Left kidney (tissue), 2 donors: ENCODE results near the gene GRM3. TPM values are rescaled to one million over a fixed set of nuclear protein-coding genes. Genes with fewer than 3 reads are reported as not detected.

Experiments used
- DNase-seq: peaks from one replicate; pipeline ENCODE4 v3.0.0-alpha.2; 2013
- polyA plus RNA-seq: library from polyadenylated mRNA; unstranded; fragments of 120-200 nt; gene quantifications from one replicate; pipeline ENCODE4 v1.2.1, GENCODE V29; 2013; ENCODE audit not compliant: insufficient read length

Gene GRM3
- polyA plus RNA-seq, 1 donor = 0.13 TPM

DNA sequence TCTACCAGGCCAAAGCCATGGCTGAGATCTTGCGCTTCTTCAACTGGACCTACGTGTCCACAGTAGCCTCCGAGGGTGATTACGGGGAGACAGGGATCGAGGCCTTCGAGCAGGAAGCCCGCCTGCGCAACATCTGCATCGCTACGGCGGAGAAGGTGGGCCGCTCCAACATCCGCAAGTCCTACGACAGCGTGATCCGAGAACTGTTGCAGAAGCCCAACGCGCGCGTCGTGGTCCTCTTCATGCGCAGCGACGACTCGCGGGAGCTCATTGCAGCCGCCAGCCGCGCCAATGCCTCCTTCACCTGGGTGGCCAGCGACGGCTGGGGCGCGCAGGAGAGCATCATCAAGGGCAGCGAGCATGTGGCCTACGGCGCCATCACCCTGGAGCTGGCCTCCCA lies 142.7 kb downstream of the GRM3 start:
- DNase-seq = no peak

DNA sequence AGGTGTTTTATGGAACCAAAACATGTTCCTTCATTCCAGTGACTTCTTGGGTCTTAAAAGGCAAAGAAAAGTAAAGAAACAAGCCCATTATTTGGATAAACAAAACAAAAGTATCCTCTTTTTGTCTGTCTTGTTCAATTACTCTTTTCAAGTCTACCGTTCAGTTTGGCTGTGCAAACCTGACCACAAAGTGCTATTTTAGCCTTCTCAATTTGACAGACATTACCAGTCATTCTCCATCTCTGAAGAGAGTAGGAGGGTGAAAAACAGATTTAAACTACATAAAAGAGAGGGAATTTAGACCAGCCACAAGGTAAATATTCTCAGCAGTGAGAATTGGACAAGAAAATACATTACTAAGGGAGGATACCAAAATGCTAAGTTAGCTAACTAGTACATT lies 145.2 kb downstream of the GRM3 start:
- no peak for DNase-seq

DNA sequence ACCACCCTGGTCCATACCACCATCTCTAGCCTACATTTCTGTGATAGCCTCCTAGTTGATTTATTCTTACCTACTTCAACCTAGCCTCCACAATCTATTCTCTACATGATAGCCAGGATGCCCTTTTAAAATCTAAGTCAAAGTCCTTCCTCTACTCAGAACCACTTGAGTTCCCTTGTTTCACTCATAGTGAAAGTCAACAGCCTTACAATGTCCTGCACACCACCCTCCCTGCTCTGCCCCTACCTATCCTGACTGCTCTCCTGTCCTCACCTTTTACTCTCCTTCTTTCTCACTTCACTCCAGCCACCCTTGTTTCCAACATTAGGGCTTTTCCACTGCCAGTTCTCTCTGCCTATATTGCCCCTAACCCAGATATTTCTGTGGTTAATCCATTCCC lies 146.7 kb downstream of the GRM3 start:
- no peak for DNase-seq

DNA sequence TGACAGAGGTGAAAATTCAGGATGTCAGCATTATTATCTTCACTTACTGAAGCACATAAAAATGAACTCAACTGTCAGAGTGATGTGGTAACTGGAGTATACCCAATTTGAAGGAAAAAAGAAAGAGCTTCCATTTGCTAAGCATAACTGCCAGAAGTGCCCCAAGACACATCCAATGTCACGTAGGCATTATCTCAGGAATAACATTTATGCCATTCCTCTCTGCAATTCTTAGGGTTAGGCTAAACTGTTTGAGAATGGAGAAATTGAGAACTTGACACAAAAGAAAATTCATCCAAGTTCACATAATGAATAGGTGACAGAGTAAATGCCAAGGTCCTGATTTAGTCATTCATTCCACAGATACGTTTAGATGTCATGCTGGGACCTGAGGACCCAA lies 148.6 kb downstream of the GRM3 start:
- no peak for DNase-seq

DNA sequence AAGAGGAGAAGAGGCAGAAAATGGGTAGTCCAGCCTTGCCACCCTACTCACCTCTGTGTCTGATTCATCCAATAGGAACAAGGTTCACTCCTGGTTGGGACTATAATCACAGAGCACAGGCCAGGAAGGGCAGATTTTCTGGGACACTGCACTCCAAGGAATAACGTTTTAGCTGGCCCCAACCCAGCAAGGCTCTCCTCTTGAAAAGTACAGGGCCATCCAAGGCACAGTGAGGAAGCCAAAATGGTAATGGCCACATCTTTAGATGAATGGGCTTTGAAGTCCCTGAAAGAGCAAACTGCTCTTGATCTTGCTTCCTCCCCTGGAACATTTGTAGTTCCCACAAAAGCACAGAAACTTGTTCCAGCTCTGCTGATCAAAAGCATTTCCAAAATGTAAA lies 149.4 kb downstream of the GRM3 start:
- DNase-seq = no peak

DNA sequence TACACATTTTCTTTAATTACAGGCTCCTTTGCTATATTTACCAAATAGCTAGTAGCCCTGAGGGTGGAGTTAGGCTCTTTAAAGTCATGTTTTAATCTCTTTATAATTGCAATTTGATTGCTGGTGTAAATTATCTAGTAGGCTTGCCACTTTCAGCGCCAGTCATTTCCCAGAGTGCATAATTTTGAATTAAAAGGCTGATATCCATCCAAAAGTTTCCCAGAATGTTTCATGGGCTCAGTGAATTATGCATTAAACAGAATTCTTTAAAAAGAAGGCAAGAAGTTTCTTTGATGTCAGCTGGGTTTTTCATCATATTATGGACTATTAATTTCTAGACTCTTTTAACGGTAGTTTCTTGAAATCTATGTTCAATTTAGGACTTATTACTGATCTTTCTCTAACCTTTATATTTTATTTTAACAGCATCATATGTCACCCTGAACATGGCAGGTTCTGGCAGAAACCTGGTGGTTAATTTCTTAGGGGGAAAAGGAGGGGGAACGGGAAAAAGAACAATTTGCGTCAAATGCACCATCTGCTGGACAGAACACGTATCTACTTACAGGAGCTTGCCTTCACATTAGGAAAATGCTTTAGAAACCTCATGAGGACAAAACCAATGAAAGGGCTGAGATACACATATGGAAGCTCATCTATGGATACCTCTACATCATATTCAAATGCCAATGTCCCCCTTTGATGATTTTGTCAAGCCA lies 171.1 kb downstream of the GRM3 start:
- DNase-seq = peak; percentile 17

DNA sequence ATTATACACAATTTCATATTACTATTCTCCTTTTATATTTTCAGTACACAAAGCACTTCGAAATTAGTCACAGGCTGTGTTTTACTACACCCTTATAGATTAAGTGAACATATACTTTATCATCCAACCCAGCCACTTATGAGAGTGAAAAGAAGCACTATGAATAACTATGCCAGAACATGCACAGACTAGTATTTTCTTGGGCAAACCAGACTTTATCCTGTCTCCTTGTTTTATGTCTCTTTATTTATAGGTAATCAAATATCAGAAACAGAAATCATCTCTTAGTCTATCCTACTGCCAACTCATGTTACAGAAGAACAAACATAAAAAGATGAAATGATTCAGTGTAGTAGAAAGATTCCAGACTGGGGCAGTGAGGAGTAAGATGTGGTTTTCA lies 171.8 kb downstream of the GRM3 start:
- no peak for DNase-seq

DNA sequence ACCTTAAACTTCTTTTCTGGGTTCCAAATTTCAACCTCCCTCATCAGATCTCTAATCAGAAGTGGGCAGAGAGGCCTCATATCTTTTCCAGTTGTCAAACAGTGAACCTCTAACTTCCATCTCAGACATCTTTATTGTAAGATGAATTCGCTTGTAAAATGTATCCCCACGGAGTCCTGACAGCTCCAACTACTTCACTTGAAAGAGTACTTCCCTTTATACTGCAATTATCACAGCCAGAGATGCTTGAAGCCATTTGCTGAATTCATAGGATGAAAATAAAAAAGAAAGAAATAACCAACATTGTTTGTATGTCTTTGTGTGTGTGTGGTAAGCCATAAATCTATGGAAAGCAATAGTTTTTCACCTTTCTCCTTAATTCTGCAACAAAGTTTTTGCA lies 175.2 kb downstream of the GRM3 start:
- no peak for DNase-seq

DNA sequence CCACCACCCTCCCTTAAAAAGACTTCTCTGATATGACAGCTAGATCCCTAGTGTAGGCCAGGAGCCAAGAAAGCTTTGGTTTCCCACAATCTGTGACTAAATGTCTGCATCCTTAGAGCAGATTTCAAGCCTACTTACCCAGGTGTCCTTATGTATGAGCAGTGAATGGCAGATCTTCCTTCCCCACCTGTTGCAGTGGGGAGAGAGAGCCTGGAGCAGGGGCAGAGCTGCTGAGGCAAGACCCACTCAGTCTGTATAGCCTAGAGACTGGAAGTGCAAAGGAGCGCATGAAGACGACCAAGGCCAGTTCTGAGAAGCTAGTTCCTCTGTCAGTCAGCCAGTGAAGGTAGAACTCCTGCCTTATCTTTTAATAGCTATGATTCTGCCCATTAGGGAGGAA lies 180.1 kb downstream of the GRM3 start:
- no peak for DNase-seq

DNA sequence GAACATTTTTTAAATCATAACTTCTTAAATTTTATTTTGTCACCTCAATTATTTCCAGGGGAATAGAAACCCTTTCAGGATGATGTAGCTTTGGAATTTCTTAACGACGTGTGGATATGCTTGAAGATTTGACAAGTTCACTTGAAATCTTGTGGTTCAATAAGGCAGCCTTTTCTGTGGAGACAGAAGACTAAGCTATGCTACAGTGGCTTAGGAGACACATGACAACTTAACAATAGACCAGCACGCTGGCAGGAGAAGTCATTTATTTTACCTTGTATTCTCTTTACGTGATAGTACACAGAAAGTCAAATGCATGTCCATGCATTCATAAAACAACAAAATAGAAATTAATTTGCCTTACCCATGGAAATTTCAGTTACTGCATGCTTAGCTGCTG lies 181.6 kb downstream of the GRM3 start:
- no peak for DNase-seq

DNA sequence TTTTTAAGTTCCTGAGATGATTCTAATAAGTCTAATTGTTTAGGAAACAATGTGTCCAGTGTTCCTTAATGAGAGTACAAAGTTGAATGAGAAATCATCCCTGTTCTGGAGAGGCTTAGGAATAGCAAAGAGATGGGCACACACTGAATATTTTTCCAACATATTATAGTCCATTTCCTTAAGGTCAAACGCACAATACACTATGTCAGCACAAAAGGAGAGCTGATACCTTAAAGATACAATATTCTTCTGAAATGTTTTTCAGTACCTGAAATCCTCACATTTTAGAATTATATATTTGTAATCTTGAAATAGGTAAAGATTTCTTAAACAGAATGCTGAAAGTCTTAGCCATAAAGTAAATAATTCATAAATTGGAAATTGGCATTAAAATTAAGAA lies 183.2 kb downstream of the GRM3 start:
- no peak for DNase-seq

DNA sequence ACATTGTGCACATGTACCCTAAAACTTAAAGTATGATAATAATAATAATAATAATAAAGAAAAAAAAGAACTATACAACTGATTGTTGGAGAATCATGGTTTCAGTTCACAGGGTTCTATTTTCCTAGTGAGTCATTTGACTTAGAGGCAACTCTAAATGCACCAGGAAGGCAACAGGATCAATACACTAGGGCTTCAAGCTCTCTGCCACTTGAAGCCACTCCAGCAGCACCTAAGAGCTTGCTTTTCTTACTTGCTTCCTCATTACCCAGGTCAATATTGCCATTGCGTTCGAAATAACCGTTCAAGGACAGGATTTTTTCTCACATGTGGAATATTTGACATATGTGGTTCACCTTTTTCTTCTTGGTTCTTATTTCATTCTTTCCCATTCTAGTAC lies 189.7 kb downstream of the GRM3 start:
- DNase-seq = no peak

DNA sequence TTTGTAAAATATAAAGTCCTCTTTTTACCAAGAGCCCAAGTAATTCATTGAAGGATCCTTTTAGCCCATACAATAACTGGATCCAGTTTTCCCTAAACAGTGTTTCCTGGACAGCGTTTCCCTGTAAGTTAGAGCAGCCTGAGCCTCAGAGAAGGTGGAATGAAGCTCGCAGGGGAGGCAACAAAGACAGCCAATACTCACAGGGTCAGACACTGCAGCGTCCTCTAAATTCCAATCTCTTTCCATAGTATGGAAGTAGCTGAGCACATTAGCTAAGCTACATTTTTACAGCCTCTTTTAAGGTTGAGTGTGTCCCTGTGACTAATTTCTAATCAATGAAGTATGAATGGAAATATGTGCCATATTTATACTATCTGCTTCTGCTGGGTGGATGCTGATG lies 193.5 kb downstream of the GRM3 start:
- DNase-seq = no peak

DNA sequence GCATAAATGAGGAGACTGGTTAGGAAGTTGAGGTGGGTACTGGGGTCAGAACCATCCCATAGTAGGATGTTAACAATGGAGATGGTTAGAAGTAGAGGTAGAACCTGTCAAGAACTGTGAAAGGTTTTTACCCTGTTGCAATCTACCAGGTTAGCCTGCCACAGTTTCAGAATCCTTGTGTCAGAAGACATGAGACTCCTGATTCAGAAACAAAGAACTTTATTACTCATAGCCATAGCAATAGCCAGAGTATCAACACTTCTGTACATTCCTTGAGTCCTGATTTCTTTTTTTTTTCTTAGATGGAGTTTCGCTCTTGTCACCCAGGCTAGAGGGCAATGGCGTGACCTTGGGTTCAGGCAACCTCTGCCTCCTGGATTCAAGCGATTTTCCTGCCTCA lies 200.9 kb downstream of the GRM3 start:
- DNase-seq = no peak

DNA sequence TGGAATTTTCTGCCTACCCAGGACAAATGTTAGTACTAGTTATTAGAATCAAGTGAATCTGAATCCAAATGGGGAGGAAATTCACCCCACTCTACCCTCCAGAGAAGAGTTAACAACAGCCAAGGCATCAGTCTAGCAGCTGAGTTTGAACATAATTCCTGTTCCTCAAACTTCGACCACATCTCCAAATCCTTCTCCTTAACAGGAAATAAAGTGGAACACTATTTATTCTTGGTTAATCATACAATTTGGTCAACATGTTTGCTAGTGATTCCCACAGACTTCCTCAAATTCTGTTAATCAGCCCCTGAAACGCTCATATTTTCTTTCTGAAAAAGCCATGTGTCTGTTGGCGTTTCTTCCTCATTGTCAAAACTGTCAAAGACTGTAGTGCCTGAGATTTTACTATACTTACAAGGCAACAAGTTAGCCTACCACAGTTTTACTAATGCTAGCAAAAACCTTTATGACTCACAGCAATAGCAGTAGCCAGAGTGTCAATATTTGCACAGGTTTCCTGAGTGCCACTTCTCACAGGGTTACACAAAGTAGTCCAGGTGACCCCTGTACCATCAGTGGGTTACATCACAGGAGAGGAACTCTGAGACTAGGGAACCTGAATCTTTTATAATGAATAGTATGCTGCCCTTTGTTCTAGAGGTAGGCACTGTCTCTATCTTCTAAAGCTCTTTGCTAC lies 202.9 kb downstream of the GRM3 start:
- DNase-seq = no peak

DNA sequence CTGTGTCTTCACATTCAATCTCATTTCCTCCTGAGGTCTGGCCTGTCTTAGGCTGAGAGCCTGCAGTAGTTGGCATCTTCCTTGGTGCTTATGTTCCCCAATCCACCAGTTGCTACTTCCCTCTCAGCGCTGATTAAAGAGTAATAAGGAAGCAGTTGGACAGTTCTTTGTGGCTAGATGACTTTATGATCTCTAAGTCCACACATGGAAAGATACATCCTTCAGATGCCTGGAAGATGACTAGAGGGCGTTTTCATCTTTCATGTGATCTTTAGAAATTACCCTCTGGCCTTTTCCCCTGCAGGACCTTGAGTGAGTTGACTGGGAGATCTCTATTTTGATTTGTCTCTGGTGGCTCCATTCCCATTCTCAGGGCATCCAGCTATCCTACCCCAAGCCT lies 204.5 kb downstream of the GRM3 start:
- DNase-seq = no peak

DNA sequence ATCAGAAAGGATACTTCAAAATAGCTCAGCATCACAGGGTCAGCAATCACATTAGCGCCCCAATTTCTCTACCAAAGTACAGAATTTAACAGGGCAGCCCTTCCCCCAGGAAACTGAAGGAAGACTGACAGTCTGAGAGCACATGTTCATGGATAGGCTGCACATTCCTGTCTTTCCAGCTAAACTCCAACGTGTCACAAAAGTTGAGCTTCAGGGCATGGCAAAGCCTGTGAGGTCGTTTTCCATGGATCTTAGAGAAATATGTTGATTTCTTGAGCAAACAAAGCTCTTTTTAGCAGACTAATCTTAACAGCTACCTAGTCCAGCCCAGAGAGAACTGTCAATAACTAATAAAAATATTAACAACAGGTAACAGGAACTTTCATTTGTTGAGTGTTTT lies 207.9 kb downstream of the GRM3 start:
- no peak for DNase-seq

DNA sequence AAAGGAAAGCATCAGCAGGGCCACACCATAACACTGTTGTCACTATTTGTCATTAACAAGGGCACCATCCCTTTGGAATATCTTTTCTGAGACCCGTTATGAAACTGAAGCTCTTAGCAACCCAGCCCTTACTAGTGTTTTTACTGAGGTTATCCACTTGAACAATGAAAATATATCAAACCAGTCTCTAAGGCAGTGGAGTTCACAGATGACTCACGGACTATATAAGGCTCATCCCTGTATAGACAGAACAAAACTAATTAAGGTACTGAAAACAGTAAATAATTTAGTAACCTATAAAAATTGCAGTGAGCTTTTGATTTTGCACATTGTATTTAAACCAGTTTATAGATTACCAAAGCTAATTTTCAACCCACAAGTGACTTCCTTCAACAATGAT lies 219.7 kb downstream of the GRM3 start:
- DNase-seq = no peak

DNA sequence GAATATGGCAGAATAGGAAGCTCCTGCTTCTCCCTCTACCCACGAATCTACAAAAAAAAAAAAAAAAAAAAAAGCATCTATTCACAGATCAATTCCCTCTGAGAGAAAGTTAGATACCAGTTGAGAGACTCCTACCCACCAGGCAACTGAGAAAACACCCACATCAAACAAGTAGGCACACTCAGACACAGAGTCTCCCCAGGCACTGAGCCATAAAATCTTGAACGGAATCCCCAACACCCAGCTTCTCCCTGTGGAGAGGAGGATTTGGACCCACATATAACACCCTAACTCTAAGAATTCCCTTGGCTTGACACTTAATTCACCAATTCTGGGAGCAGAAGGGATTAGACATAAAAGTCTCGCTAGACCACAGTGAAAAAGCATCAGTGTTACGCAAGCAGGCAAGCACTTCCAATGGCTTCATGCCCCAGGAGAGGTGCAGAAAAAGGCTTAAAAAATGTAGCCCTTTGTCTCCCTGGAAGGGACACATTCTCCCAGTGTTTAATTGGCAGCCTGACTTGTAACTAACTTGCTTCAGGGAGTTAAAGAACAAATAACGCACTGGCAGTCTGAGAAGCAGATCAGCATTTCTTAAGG lies 223.6 kb downstream of the GRM3 start:
- no peak for DNase-seq

DNA sequence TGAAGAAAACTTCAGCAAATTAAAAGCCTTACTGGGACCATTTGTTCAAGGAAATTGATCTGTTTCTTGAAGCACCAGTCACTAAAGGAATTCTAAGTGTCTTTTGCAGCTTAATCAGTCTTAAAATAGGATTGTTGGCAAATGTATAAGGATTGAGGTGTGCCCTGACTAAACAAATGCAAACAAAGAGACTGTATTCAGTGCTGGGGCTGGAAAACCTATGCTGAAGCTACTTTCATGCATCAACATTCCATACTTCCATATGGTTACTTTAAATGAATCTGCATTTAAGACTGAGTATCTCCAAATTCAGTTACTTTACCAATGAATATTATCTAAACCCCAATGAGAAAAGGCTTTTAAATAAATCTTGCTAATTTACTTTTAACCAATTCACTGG lies 232.4 kb downstream of the GRM3 start:
- no peak for DNase-seq

DNA sequence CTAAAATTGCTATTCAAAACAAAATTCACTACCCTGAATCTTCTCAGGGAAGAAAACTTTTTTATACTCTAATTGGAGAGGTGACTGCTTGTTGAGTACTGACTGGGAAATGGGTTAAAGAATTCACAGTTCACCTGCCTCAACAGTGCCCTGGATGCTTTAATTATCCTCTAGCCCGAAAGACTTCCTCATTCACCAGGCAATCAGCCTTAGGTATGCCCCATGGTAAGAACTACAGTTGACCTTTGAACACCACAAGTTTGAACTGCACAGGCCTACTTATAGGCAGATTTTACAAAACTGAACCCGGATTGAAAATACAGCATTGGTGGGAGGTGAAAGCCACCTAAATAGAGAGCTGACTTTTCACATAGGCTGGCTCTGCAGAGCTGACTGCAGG lies 240.4 kb downstream of the GRM3 start:
- DNase-seq = no peak

DNA sequence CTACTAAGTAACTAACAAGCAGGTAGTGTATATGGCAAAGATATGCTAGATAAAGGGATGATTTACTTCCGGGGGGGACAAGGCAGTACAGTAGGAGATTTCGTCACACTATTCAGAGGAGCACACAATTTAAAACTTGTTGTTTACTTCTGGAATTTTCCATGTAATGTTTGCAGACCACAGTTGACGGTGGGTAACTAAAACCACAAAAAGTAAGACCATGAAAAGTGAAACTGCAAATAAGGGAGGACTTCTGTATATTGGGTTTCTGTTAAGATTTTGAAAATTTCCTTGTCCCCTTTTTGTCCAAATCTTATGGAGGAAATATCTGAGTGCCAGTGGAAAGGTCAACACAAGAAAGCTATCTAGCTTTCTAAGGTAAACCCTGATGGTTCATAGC lies 245.8 kb downstream of the GRM3 start:
- no peak for DNase-seq

DNA sequence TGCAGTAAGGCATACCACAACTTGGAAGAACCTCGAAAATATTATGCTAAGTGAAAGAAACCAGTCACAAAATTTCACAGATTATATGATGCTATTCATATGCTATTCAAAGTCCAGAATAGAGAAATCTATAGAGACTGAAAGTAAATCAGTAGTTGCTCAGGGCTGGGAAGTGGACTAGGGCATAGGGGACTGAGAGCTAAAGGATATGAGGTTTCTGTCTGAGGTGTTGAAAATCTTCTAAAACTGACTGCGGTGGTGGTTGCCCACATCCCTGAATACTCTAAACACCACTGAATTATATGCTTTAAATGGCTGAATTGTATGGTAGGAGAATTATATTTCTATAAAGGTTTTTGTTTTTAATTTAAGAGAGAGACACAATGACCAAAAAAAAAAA lies 254.5 kb downstream of the GRM3 start:
- DNase-seq = no peak

DNA sequence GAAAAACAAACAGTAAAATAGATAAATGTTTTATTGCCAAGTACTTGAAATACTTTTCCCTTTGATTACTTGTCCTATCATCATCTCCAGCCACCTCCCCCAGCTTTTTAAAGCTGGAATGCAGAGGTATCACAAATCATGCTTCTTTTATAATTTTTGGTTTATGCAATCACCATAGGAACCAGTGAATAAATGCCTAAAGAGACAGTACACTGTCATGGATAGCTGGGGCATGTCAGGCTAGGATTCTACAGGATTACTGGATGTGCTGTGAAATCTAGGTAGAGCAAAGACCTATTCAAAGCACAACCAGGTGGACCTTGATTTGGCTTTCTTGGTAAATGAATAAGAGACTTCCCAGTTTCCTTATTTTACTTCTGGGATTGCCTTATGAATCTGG lies 257.2 kb downstream of the GRM3 start:
- no peak for DNase-seq
